CD8-positive, alpha-beta memory T cell (primary cell): ENCODE results near the gene GET4. TPM values are rescaled to one million over a fixed set of nuclear protein-coding genes. Genes with fewer than 3 reads are reported as not detected.
"Not testable (repeated sequence)": the region's sequence is repeated elsewhere in the genome, so short reads cannot be mapped to it uniquely, and the experiment has no call there.

Source experiments
- CTCF ChIA-PET: fragments of 350-600 bp; sonication (Branson Sonifier 250); formaldehyde crosslinking; loops from one replicate; lab custom pipeline; 2021; ENCODE audit warnings: antibody characterized with exemption; lab: Charles Lee
- POLR2A ChIA-PET: fragments of 350-600 bp; sonication (Branson Sonifier 250); formaldehyde crosslinking; loops from one replicate; lab custom pipeline; 2021; ENCODE audit warnings: antibody characterized with exemption; lab: Charles Lee
- DNase-seq, 5 donors: peaks; one replicate each; pipeline versions ENCODE4 v3.0.0 to v3.0.0-alpha.2; 2020 to 2022; ENCODE audit warnings: mixed read lengths in 1 of 5
- H3K27ac ChIP-seq: one replicate; pipeline ENCODE4 v1.7.0; 2013; ENCODE audit warnings: low read depth, mild to moderate bottlenecking, low read length, moderate library complexity
- H3K27me3 ChIP-seq: 2 replicates; pipeline ENCODE4 v1.7.0; 2013; ENCODE audit warnings: low read length, mild to moderate bottlenecking; ENCODE audit not compliant: insufficient read depth, poor library complexity, severe bottlenecking
- H3K36me3 ChIP-seq: 2 replicates; pipeline ENCODE4 v1.7.0; 2013; ENCODE audit warnings: mild to moderate bottlenecking, low read length, moderate library complexity; ENCODE audit not compliant: insufficient read depth
- H3K4me1 ChIP-seq: 2 replicates; pipeline ENCODE4 v1.7.0; 2013; ENCODE audit warnings: mild to moderate bottlenecking, low read length, moderate library complexity; ENCODE audit not compliant: insufficient read depth
- H3K4me3 ChIP-seq: 2 replicates; pipeline ENCODE4 v1.7.0; 2013; ENCODE audit warnings: mild to moderate bottlenecking, low read length
- H3K9me3 ChIP-seq: 2 replicates; pipeline ENCODE4 v1.7.0; 2013; ENCODE audit warnings: mild to moderate bottlenecking, low read length
- H3K27ac Mint-ChIP-seq, 8 donors: one replicate each; pipeline ENCODE4 v1.8.0; 2020 to 2021; ENCODE audit warnings: mixed read lengths in 8 of 8, mild to moderate bottlenecking in 6 of 8, inconsistent platforms in 3 of 8, moderate library complexity in 3 of 8
- H3K27me3 Mint-ChIP-seq, 2 donors: one replicate each; pipeline ENCODE4 v1.8.0; 2020 to 2021; ENCODE audit warnings: mixed read lengths in 2 of 2, mild to moderate bottlenecking in 1 of 2, moderate library complexity in 1 of 2
- H3K36me3 Mint-ChIP-seq, 3 donors: one replicate each; pipeline ENCODE4 v1.8.0; 2020 to 2021; ENCODE audit warnings: mixed read lengths in 3 of 3, inconsistent platforms in 1 of 3, mild to moderate bottlenecking in 1 of 3
- H3K4me1 Mint-ChIP-seq, 3 donors: one replicate each; pipeline ENCODE4 v1.8.0; 2020 to 2021; ENCODE audit warnings: mixed read lengths in 3 of 3, inconsistent platforms in 1 of 3, mild to moderate bottlenecking in 1 of 3
- H3K4me3 Mint-ChIP-seq, 7 donors: one replicate each; pipeline ENCODE4 v1.8.0; 2020 to 2021; ENCODE audit warnings: mixed read lengths in 7 of 7, mild to moderate bottlenecking in 6 of 7, moderate library complexity in 4 of 7, inconsistent platforms in 2 of 7
- H3K9me3 Mint-ChIP-seq, 5 donors: one replicate each; pipeline ENCODE4 v1.8.0; 2020 to 2022; ENCODE audit warnings: mixed read lengths in 5 of 5, mild to moderate bottlenecking in 3 of 5, moderate library complexity in 2 of 5, inconsistent platforms in 1 of 5
- polyA plus RNA-seq: library from polyadenylated mRNA; unstranded; fragments of 300-500 nt; fragmentation: Illumina TruSeq; gene quantifications from one replicate; pipeline ENCODE4 v1.2.3, GENCODE V29; 2021
- total RNA-seq, 2 experiments: library from RNA; stranded (reverse); gene quantifications; one replicate each; pipeline ENCODE4 v1.2.3, GENCODE V29; 2021

GET4 gene
- total and polyA plus RNA-seq, 3 experiments from 2014 or later: 33.6 to 44.9 (median 39.9) TPM

DNA sequence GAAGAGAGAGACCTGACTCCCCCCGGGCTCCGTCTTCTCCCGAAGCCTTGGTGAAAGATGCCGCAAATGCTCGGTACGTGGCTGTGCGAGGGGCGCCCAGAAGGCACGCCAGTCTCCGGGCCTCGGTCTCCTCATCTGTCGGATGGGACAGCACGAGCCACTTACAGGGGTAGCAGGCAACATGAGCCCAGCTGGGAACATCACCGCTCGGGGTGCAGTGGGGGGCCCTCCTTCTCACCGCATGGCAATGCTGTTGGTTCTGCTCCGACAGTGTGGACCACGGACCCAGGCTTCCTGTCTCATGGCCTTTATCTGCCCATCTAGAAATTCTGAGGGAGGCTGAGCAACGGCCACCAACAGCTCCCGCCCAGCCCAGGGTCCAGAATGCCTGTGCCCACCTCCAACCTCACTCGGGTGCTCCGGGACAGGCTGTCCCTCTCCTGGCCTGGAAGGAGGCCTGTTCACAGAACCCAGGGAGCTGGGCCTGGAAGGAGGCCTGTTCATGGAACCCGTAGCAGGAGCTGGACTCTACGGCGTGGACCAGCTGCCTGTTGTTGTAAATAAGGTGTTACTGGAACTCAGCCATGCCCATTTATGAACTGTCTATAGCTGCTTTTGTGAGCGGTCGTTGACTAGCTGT, 62.3 kb downstream of the GET4 start:
- no peaks in the 10 kb centered on the region for H3K27me3 Mint-ChIP-seq
- no peak overlapping the region for H3K4me3 Mint-ChIP-seq
- peaks cover 0 to 4% (median 3%) of the 10 kb centered on the region in 3 donors for H3K36me3 Mint-ChIP-seq
- Histone ChIP-seq H3K4me3 (no peak overlapping the region), H3K27ac (no peak overlapping the region), H3K36me3 (no peaks in the 10 kb centered on the region), H3K27me3 (no peaks in the 10 kb centered on the region), H3K4me1 (no peaks in the 10 kb centered on the region), H3K9me3 (no peaks in the 10 kb centered on the region)
- no peak overlapping the region for H3K27ac Mint-ChIP-seq
- DNase-seq: peak in 1 of 5 donors; percentile 45
- peaks cover 19 to 31% (median 29%) of the 10 kb centered on the region in 3 donors for H3K4me1 Mint-ChIP-seq
- peaks cover 0 to 9% (median 0%) of the 10 kb centered on the region in 5 donors for H3K9me3 Mint-ChIP-seq
- ChIA-PET POLR2A (no interaction called here), CTCF (no interaction called here)

DNA sequence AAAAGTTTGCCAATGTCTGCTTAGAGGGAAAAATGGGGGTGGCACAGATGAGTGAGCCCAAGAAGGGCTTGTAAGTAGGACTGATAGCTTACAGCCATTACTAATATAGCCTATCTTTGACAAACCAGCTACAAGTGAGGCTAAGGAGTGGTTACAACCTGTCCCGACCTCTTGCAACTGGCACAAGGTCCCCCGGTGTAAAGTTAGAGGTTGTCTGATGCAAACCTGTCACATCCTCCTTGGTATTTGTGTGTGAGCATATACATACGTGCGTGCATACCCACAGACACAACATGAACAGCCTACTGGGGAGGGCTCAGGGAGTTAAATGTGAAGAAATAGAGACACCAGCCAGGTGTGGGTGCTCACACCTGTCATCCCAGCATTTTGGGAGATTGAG, 63.5 kb downstream of the GET4 start:
- CTCF ChIA-PET: no interaction called here

DNA sequence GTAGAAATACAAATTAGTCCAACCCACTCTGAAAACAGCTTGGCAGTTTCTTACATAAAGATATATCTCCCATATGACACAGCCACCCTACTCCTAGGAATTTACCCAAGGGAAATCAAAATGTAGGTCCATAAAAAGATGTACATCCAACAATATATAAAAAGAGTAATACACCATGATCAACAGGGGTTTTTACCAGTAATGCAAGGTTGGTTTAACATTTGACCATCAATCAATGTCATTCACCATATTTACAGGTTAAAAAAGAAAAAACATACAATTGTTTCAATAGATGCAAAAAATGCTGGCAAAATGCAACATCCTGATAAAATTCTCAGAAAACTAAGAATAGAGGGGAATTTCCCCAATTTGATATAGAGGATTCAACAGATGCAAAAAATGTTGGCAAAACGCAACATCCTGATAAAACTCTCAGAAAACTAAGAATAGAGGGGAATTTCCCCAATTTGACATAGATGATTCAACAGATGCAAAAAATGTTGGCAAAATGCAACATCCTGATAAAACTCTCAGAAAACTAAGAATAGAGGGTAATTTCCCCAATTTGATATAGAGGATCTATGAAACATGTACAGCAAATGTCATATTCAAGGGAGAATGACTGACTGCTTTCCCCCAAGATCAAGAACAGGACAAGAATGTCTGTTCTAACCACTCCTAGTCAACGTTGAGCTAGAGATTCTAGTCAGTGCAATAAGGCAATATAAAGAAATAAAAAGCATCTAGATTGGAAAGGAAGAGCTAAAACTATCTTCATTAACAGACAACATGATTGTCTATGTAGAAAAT, 64.5 kb downstream of the GET4 start:
- no peak overlapping the region for H3K4me3 ChIP-seq
- CTCF ChIA-PET: no interaction called here
- no peak overlapping the region for H3K27ac ChIP-seq
- no peaks in the 10 kb centered on the region for H3K27me3 Mint-ChIP-seq
- no peaks in the 10 kb centered on the region for H3K4me1 ChIP-seq
- peaks cover 0 to 4% (median 3%) of the 10 kb centered on the region in 3 donors for H3K36me3 Mint-ChIP-seq
- POLR2A ChIA-PET: no interaction called here
- H3K9me3 ChIP-seq: no peaks in the 10 kb centered on the region
- H3K27me3 ChIP-seq: no peaks in the 10 kb centered on the region
- peak overlapping the region in 4 of 8 donors; percentile 2 to 48 (median 28) for H3K27ac Mint-ChIP-seq
- H3K4me1 Mint-ChIP-seq: peaks cover 19 to 31% (median 27%) of the 10 kb centered on the region in 3 donors
- H3K4me3 Mint-ChIP-seq: no peak overlapping the region
- H3K9me3 Mint-ChIP-seq: peaks cover 0 to 9% (median 0%) of the 10 kb centered on the region in 5 donors
- DNase-seq: no peak
- no peaks in the 10 kb centered on the region for H3K36me3 ChIP-seq

More for the DNA sequence above, 63.5 kb downstream of the GET4 start:
- POLR2A ChIA-PET: no interaction called here
- Histone ChIP-seq H3K4me3 (no peak overlapping the region), H3K36me3 (no peaks in the 10 kb centered on the region), H3K27me3 (no peaks in the 10 kb centered on the region), H3K27ac (no peak overlapping the region), H3K9me3 (no peaks in the 10 kb centered on the region), H3K4me1 (no peaks in the 10 kb centered on the region)
- Mint-ChIP-seq H3K4me1 (peaks cover 19 to 31% (median 29%) of the 10 kb centered on the region in 3 donors), H3K4me3 (peak overlapping the region in 1 of 7 donors; percentile 23), H3K36me3 (peaks cover 0 to 4% (median 3%) of the 10 kb centered on the region in 3 donors), H3K27me3 (no peaks in the 10 kb centered on the region), H3K27ac (peak overlapping the region in 6 of 8 donors; percentile 29 to 84 (median 74)), H3K9me3 (peaks cover 0 to 9% (median 0%) of the 10 kb centered on the region in 5 donors)
- peak in 1 of 5 donors; percentile 3 for DNase-seq

DNA sequence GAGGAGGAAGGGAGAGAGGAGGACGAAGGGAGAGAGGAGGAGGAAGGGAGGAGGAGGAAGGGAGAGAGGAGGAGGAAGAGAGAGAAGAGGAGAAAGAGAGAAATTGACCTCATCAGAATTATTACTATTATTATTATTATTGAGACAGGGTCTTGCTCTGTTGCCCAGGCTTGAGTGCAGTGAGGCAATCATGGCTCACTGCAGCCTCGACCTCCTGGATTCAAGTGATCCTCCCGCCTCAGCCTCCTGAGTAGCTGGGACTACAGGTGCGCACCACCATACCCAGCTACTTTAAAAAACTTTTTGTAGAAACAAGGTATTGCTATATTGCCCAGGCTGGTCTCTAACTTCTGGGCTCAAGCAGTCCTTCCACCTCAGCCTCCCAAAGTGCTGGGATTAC, 67.4 kb downstream of the GET4 start:
- H3K4me1 ChIP-seq, H3K9me3 Mint-ChIP-seq, H3K27me3 Mint-ChIP-seq, H3K4me3 Mint-ChIP-seq, H3K36me3 Mint-ChIP-seq, H3K36me3 ChIP-seq, H3K9me3 ChIP-seq, H3K4me3 ChIP-seq, H3K27ac ChIP-seq, POLR2A ChIA-PET, H3K27me3 ChIP-seq: not testable (repeated sequence)
- peaks cover 14 to 25% (median 18%) of the 10 kb centered on the region in 3 donors for H3K4me1 Mint-ChIP-seq
- DNase-seq: peak in 1 of 5 donors; percentile 34
- CTCF ChIA-PET: interaction anchor here (0.7 kb wide), 1 partner anchor 61 kb away, joined by 4 read pairs; no protein-coding TSS in a partner anchor
- H3K27ac Mint-ChIP-seq: peak overlapping the region in 1 of 8 donors; percentile 66

DNA sequence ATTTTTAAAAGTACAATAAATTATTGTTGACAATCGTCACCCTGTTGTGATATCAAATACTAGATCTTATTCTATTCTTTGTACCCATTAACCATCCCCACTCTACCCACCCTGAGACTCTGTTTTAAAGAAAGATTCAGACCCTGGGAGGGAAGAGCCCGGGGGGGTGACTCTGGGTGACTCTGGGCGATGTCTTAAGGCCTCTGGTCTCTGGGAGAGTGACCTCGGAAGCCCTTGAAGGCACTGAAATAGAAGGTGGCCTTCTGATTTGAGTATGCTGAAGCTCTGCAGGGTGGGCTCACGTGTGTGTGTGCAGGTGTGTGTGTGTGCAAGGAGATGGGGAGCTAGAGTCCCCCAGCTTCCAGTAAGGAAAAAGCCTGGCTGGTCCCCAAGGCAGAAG, 68.4 kb downstream of the GET4 start:
- Mint-ChIP-seq H3K27ac (peak overlapping the region in 2 of 8 donors; percentile 22 to 72), H3K36me3 (peaks cover 0 to 4% (median 3%) of the 10 kb centered on the region in 3 donors), H3K27me3 (no peaks in the 10 kb centered on the region), H3K4me1 (peaks cover 16 to 24% (median 21%) of the 10 kb centered on the region in 3 donors), H3K4me3 (no peak overlapping the region), H3K9me3 (peaks cover 0 to 9% (median 0%) of the 10 kb centered on the region in 5 donors)
- Histone ChIP-seq H3K27ac (no peak overlapping the region), H3K27me3 (no peaks in the 10 kb centered on the region), H3K9me3 (no peaks in the 10 kb centered on the region), H3K4me1 (no peaks in the 10 kb centered on the region), H3K36me3 (no peaks in the 10 kb centered on the region), H3K4me3 (no peak overlapping the region)
- POLR2A ChIA-PET: no interaction called here
- CTCF ChIA-PET: no interaction called here
- no peak for DNase-seq

DNA sequence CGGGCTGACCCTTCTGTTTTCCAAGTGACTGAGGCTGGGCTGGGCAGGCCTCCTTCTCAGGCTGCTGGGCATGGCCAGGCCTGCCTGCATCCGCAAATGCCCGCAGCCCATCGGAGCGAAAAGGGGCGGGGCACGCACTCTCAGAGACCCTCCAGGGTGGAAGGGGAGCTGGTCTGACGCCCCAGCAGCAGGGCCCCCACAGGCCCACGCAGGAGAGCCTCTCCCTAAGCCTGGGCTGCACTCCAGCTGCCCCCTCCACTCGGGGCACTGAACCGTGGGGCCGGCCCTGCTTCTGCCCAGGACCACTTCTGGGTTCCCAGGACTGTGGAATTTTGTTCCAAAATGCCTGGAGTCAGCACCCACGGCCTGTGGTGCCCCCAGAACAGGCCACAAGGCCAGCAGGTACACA, 68.8 kb downstream of the GET4 start:
- DNase-seq: peak in 1 of 5 donors; percentile 33
- H3K36me3 Mint-ChIP-seq: peaks cover 1 to 4% (median 3%) of the 10 kb centered on the region in 3 donors
- peak overlapping the region in 1 of 8 donors; percentile 72 for H3K27ac Mint-ChIP-seq
- H3K27ac ChIP-seq: no peak overlapping the region
- no peaks in the 10 kb centered on the region for H3K36me3 ChIP-seq
- H3K4me3 Mint-ChIP-seq: no peak overlapping the region
- H3K27me3 Mint-ChIP-seq: no peaks in the 10 kb centered on the region
- peaks cover 0 to 9% (median 0%) of the 10 kb centered on the region in 5 donors for H3K9me3 Mint-ChIP-seq
- POLR2A ChIA-PET: interaction anchor here (1.1 kb wide), 1 partner anchor 16 kb away, joined by 9 read pairs; no protein-coding TSS in a partner anchor
- H3K27me3 ChIP-seq: no peaks in the 10 kb centered on the region
- H3K4me1 Mint-ChIP-seq: peaks cover 14 to 20% (median 20%) of the 10 kb centered on the region in 3 donors
- no peak overlapping the region for H3K4me3 ChIP-seq
- CTCF ChIA-PET: no interaction called here
- H3K4me1 ChIP-seq: no peaks in the 10 kb centered on the region
- no peaks in the 10 kb centered on the region for H3K9me3 ChIP-seq

DNA sequence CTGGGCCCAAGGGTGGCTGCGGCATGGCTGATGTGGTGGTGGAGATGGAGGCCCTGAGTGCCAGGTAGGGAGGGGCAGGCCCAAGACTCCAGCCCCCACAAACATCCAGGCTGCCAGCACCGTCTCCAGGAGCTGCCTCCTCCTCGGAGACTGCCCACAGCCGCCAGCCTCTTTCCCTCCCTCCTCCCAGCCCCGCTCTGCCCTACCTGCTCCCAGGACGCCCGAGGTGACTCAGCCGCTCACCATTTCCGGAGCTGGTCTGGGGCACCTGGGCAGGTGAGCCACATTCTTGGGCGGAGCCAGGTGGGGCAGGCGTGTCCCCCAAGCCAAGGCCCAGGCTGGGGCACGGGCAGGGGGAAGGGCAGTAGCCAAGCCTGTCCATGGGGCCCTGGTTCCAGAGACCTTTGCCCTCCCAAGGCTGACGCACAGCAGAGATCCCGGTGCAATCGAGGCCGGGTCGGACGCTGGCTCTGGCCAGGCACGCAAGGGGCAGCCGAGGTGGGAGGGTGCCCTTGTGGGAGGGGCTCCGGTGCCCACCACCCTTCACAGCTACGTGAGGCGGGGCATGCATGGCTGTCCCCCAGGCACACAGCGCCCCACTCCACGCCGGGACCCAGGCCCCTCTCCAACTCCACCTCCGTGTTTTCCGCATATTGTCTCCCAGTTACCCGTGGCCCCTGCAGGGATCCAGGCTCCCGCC, 69.4 kb downstream of the GET4 start:
- CTCF ChIA-PET: no interaction called here
- H3K27me3 Mint-ChIP-seq: no peaks in the 10 kb centered on the region
- no peak overlapping the region for H3K27ac Mint-ChIP-seq

More for the DNA sequence above, 69.4 kb downstream of the GET4 start:
- H3K36me3 ChIP-seq: no peaks in the 10 kb centered on the region
- no peaks in the 10 kb centered on the region for H3K9me3 ChIP-seq
- H3K4me1 ChIP-seq: no peaks in the 10 kb centered on the region
- peaks cover 0 to 6% (median 0%) of the 10 kb centered on the region in 5 donors for H3K9me3 Mint-ChIP-seq
- no peaks in the 10 kb centered on the region for H3K27me3 ChIP-seq
- peak in 1 of 5 donors; percentile 42 for DNase-seq
- no peak overlapping the region for H3K4me3 ChIP-seq
- POLR2A ChIA-PET: interaction anchor here (1.1 kb wide), 1 partner anchor 16 kb away, joined by 9 read pairs; no protein-coding TSS in a partner anchor
- peaks cover 14 to 18% (median 16%) of the 10 kb centered on the region in 3 donors for H3K4me1 Mint-ChIP-seq
- no peak overlapping the region for H3K27ac ChIP-seq
- no peak overlapping the region for H3K4me3 Mint-ChIP-seq
- peaks cover 0 to 3% (median 1%) of the 10 kb centered on the region in 3 donors for H3K36me3 Mint-ChIP-seq
